Neural cell (in vitro differentiated cells): ENCODE results near the gene GPS1. TPM values are rescaled to one million over a fixed set of nuclear protein-coding genes. Genes with fewer than 3 reads are reported as not detected.

ENCODE experiments used
- H2AFZ ChIP-seq: fragments of 200-600, 300-800 bp; sonication (generic), shearing (Covaris generic); 2 replicates; pipeline ENCODE4 v1.6.0; 2014; ENCODE audit warnings: low read depth, mild to moderate bottlenecking, antibody characterized with exemption, low read length, moderate library complexity
- H3F3A ChIP-seq: fragments of 200-600 bp; shearing (Covaris generic); 2 replicates; pipeline ENCODE4 v1.6.1; 2016; ENCODE audit warnings: mild to moderate bottlenecking, moderate library complexity, mixed read lengths, antibody characterized with exemption, low read length; ENCODE audit not compliant: insufficient read depth, poor library complexity, severe bottlenecking
- H3K27ac ChIP-seq: fragments of 200-600, 300-800 bp; sonication (generic), shearing (Covaris generic); 2 replicates; pipeline ENCODE4 v1.5.1; 2014; ENCODE audit warnings: mild to moderate bottlenecking, low read length, moderate library complexity
- H3K27me3 ChIP-seq: fragments of 300-800, 200-600 bp; sonication (generic), shearing (Covaris generic); 2 replicates; pipeline ENCODE4 v1.6.0; 2014; ENCODE audit warnings: mild to moderate bottlenecking, low read depth, low read length, moderate library complexity; ENCODE audit not compliant: insufficient read depth
- H3K36me3 ChIP-seq: fragments of 300-800, 200-600 bp; sonication (generic), shearing (Covaris generic); 2 replicates; pipeline ENCODE4 v1.5.1; 2014; ENCODE audit warnings: mild to moderate bottlenecking, antibody characterized with exemption, low read length, moderate library complexity; ENCODE audit not compliant: insufficient read depth
- H3K4me2 ChIP-seq: fragments of 300-800, 200-600 bp; sonication (generic), shearing (Covaris generic); 2 replicates; pipeline ENCODE4 v1.6.0; 2014; ENCODE audit warnings: mild to moderate bottlenecking, low read length
- H3K4me3 ChIP-seq: fragments of 300-800, 200-600 bp; sonication (generic), shearing (Covaris generic); 2 replicates; pipeline ENCODE4 v1.5.1; 2014; ENCODE audit warnings: mild to moderate bottlenecking, low read length, moderate library complexity
- H3K79me2 ChIP-seq: fragments of 200-600 bp; shearing (Covaris generic); replicated peaks from 2 replicates; pipeline ENCODE4 v1.6.0; 2014; ENCODE audit warnings: mild to moderate bottlenecking, low read length, moderate library complexity; ENCODE audit not compliant: insufficient read depth
- H3K9ac ChIP-seq: fragments of 300-800, 200-600 bp; sonication (generic), shearing (Covaris generic); 2 replicates; pipeline ENCODE4 v1.6.1; 2016; ENCODE audit warnings: mild to moderate bottlenecking, low read length, mixed read lengths
- H3K9me2 ChIP-seq: fragments of 200-600 bp; shearing (Covaris generic); 2 replicates; pipeline ENCODE4 v1.6.1; 2016; ENCODE audit warnings: mild to moderate bottlenecking, low read length, mixed read lengths; ENCODE audit not compliant: insufficient read depth
- H3K9me3 ChIP-seq: fragments of 200-600, 300-800 bp; sonication (generic), shearing (Covaris generic); 2 replicates; pipeline ENCODE4 v1.6.1; 2016; ENCODE audit warnings: mild to moderate bottlenecking, mixed run types, low read length, moderate library complexity, mixed read lengths
- H4K20me1 ChIP-seq: fragments of 200-600 bp; shearing (Covaris generic); 2 replicates; pipeline ENCODE4 v1.6.1; 2016; ENCODE audit warnings: mild to moderate bottlenecking, mixed run types; ENCODE audit not compliant: insufficient read depth
- CTCF ChIP-seq: fragments of 450-650 bp; IDR thresholded peaks from 2 replicates; pipeline ENCODE4 v1.5.1; 2014; ENCODE audit warnings: antibody characterized with exemption, mild to moderate bottlenecking, moderate library complexity; ENCODE audit not compliant: poor library complexity, severe bottlenecking
- EP300 ChIP-seq: fragments of 450-650 bp; conservative IDR thresholded peaks from 2 replicates; pipeline ENCODE4 v1.6.1; 2014; ENCODE audit warnings: antibody characterized with exemption, mild to moderate bottlenecking, moderate library complexity; ENCODE audit not compliant: poor library complexity, severe bottlenecking
- EZH2 ChIP-seq: fragments of 200-600, 300-800 bp; shearing (Covaris generic), sonication (generic); IDR thresholded peaks from 2 replicates; pipeline ENCODE4 v1.6.1; 2014; ENCODE audit warnings: antibody characterized with exemption, low read length, borderline replicate concordance, mild to moderate bottlenecking; ENCODE audit not compliant: insufficient read depth, poor library complexity, severe bottlenecking
- MXI1 ChIP-seq: fragments of 450-650 bp; conservative IDR thresholded peaks from 2 replicates; pipeline ENCODE4 v1.6.1; 2014; ENCODE audit warnings: antibody characterized with exemption, mild to moderate bottlenecking; ENCODE audit not compliant: poor library complexity, severe bottlenecking
- POLR2AphosphoS5 ChIP-seq: IDR thresholded peaks from 2 replicates; pipeline ENCODE4 v1.6.1; 2012
- RAD21 ChIP-seq: fragments of 450-650 bp; conservative IDR thresholded peaks from 2 replicates; pipeline ENCODE4 v1.6.1; 2014; ENCODE audit warnings: antibody characterized with exemption, mild to moderate bottlenecking, moderate library complexity
- SMC3 ChIP-seq: fragments of 450-650 bp; conservative IDR thresholded peaks from 2 replicates; pipeline ENCODE4 v1.6.1; 2014; ENCODE audit warnings: antibody characterized with exemption, mild to moderate bottlenecking, moderate library complexity; ENCODE audit not compliant: poor library complexity
- TAF1 ChIP-seq: IDR thresholded peaks from 2 replicates; pipeline ENCODE4 v1.6.1; 2012; ENCODE audit warnings: low read depth
- polyA plus RNA-seq: library from polyadenylated mRNA; depleted of rRNA; stranded (reverse); fragments of >200 nt; gene quantifications from 2 replicates; pipeline ENCODE4 v1.2.3, GENCODE V29; 2014
- TF ChIP-seq, protein P1 (sequence below): IDR thresholded peaks from 2 replicates; pipeline ENCODE4 v1.6.1; 2012; ENCODE audit warnings: borderline replicate concordance

GPS1 gene
- polyA plus RNA-seq, 1 donor from 2014 or later: 170 TPM

GRCh38 chr17:82087961-82088837 is 36.5 kb downstream of the GPS1 start:
- Histone ChIP-seq H3K9me3 (no peaks in the 10 kb centered on the region), H3K9ac (no peak overlapping the region), H2AFZ (no peak overlapping the region), H3K4me2 (no peak overlapping the region), H3K27ac (no peak overlapping the region), H3K4me3 (no peak overlapping the region), H3K79me2 (no peaks in the 10 kb centered on the region), H3K36me3 (no peaks in the 10 kb centered on the region), H3K27me3 (no peaks in the 10 kb centered on the region), H3K9me2 (no peaks in the 10 kb centered on the region), H3F3A (no peaks in the 10 kb centered on the region), H4K20me1 (no peaks in the 10 kb centered on the region)
- no peak for TF ChIP-seq SMC3
- TF ChIP-seq MXI1: no peak
- TF ChIP-seq POLR2AphosphoS5: no peak
- TF ChIP-seq EZH2: no peak
- no peak for TF ChIP-seq CTCF
- no peak for TF ChIP-seq TAF1
- no peak for TF ChIP-seq EP300
- TF ChIP-seq, protein P1, sequence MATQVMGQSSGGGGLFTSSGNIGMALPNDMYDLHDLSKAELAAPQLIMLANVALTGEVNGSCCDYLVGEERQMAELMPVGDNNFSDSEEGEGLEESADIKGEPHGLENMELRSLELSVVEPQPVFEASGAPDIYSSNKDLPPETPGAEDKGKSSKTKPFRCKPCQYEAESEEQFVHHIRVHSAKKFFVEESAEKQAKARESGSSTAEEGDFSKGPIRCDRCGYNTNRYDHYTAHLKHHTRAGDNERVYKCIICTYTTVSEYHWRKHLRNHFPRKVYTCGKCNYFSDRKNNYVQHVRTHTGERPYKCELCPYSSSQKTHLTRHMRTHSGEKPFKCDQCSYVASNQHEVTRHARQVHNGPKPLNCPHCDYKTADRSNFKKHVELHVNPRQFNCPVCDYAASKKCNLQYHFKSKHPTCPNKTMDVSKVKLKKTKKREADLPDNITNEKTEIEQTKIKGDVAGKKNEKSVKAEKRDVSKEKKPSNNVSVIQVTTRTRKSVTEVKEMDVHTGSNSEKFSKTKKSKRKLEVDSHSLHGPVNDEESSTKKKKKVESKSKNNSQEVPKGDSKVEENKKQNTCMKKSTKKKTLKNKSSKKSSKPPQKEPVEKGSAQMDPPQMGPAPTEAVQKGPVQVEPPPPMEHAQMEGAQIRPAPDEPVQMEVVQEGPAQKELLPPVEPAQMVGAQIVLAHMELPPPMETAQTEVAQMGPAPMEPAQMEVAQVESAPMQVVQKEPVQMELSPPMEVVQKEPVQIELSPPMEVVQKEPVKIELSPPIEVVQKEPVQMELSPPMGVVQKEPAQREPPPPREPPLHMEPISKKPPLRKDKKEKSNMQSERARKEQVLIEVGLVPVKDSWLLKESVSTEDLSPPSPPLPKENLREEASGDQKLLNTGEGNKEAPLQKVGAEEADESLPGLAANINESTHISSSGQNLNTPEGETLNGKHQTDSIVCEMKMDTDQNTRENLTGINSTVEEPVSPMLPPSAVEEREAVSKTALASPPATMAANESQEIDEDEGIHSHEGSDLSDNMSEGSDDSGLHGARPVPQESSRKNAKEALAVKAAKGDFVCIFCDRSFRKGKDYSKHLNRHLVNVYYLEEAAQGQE: no peak
- TF ChIP-seq RAD21: no peak

DNA sequence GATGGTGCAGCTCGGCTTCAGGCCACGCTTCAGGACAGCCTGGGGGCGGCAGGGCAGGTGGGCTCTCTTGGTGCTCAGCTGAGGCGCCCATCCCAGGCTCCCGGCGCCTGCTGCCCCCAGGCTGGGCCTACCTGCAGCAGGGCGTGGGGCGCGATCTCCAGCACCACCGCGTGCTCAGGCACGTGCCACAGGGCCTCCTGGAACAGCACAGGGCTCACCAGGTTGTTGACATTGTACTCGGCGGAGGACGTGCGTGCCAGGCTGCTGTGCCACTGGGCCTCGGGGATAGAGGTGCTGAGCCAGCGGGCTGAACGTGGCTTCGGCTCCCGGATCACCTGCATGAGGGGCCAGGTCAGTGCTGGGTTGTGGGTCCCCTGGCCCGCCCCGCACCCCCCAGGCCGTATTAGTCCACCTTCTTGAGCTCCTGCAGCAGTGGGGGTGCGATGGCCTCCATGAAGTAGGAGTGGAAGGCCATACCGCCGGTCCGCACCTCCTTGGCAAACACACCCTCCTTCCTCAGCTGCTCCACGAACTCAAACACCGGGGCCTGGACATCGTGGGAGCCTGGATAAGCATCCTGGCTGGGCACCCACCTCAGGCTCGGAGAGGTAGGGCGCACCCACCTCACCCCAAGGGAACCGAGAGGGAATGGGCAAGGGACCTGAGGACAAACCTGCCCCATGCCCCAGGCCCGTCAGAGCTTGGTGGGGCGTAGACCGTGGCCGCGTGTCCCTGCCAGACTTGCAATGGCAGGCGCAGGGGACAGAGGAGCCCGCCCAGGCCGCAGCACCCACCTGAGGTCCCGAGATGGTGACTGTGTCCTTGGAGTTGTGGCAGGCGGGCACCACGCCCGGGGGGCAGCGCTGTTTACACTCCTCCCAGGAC is 37.4 kb downstream of the GPS1 start:
- no peaks in the 10 kb centered on the region for H3K27me3 ChIP-seq
- no peaks in the 10 kb centered on the region for H3K9me2 ChIP-seq
- no peak overlapping the region for H3K4me2 ChIP-seq
- H3K79me2 ChIP-seq: no peaks in the 10 kb centered on the region
- no peaks in the 10 kb centered on the region for H4K20me1 ChIP-seq
- H3K36me3 ChIP-seq: no peaks in the 10 kb centered on the region
- H3F3A ChIP-seq: no peaks in the 10 kb centered on the region
- TF ChIP-seq RAD21 (no peak), TAF1 (no peak), SMC3 (no peak), POLR2AphosphoS5 (no peak), MXI1 (no peak), CTCF (no peak), EZH2 (no peak), EP300 (no peak)
- TF ChIP-seq, protein P1: no peak
- H3K27ac ChIP-seq: no peak overlapping the region
- no peak overlapping the region for H3K9ac ChIP-seq
- H2AFZ ChIP-seq: no peak overlapping the region
- H3K4me3 ChIP-seq: no peak overlapping the region
- H3K9me3 ChIP-seq: no peaks in the 10 kb centered on the region
